MM.1S (cell line): ENCODE data around the gene ADPRH.

Experiments used
- EZH2 ChIP-seq: fragments of 300-600 bp; sonication (generic); optimal IDR thresholded peaks from 2 replicates; pipeline ENCODE3; 2017; ENCODE audit warnings: low read depth, mild to moderate bottlenecking, antibody characterized with exemption, low read length, mixed read lengths
- EZH2phosphoT487 ChIP-seq: fragments of 300-600 bp; sonication (generic); IDR thresholded peaks from 2 replicates; pipeline ENCODE4 v1.6.1; 2018; ENCODE audit warnings: antibody characterized with exemption, low read length
- TF ChIP-seq, protein P1 (sequence below): fragments of 300-600 bp; sonication (generic); IDR thresholded peaks from 2 replicates; pipeline ENCODE4 v1.5.1; 2016; ENCODE audit warnings: antibody characterized with exemption, low read length, mixed read lengths

DNA sequence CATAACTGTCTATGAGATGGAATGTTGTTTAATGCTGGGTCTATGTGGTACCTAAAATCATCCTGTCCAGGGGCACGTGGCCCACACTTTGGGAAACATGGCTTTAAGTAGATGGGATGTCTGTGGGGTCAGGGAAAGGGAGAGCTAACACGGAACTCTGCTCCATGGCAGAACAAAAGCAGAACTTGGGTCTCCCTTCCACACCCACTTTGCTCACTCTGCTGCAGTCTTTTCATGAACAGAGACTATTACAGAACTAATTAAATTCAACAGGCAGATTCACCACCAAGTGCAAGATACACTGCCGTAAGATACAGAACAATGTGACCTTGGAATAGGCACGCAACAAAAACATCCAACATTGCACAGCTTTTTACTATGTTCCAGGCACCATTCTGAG, 52.9 kb downstream of the ADPRH start:
- TF ChIP-seq, protein P1, sequence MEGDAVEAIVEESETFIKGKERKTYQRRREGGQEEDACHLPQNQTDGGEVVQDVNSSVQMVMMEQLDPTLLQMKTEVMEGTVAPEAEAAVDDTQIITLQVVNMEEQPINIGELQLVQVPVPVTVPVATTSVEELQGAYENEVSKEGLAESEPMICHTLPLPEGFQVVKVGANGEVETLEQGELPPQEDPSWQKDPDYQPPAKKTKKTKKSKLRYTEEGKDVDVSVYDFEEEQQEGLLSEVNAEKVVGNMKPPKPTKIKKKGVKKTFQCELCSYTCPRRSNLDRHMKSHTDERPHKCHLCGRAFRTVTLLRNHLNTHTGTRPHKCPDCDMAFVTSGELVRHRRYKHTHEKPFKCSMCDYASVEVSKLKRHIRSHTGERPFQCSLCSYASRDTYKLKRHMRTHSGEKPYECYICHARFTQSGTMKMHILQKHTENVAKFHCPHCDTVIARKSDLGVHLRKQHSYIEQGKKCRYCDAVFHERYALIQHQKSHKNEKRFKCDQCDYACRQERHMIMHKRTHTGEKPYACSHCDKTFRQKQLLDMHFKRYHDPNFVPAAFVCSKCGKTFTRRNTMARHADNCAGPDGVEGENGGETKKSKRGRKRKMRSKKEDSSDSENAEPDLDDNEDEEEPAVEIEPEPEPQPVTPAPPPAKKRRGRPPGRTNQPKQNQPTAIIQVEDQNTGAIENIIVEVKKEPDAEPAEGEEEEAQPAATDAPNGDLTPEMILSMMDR = no peak
- TF ChIP-seq EZH2 = no peak
- TF ChIP-seq EZH2phosphoT487 = no peak
